Heart left ventricle (tissue), 16 donors: Measurements from ENCODE around the gene USP15. TPM values are rescaled to one million over a fixed set of nuclear protein-coding genes. Genes with fewer than 3 reads are reported as not detected.

Source experiments
- ATAC-seq, 4 donors: fragments of 200-7000 bp; cut with Tn5 transposase; one replicate each; pipeline ENCODE4 v1.9.1; 2020 to 2022; ENCODE audit warnings: moderate library complexity in 4 of 4, mild to moderate bottlenecking in 3 of 4, moderate number of reproducible peaks in 1 of 4
- DNase-seq, 5 donors: peaks; one replicate each; pipeline ENCODE4 v3.0.0-alpha.2; 2020
- H3K27ac ChIP-seq, 12 donors: fragments of 200-600 bp; sonication (generic) in 4 of 12; one replicate each; pipeline versions ENCODE4 v1.5.0 to v1.8.0; 2016 to 2022; ENCODE audit warnings: mild to moderate bottlenecking in 2 of 12
- H3K27me3 ChIP-seq, 9 donors: fragments of 200-600 bp; sonication (generic) in 2 of 9; one replicate each; pipeline versions ENCODE4 v1.5.1 to v1.8.0; 2016 to 2022; ENCODE audit warnings: mild to moderate bottlenecking in 3 of 9
- H3K36me3 ChIP-seq, 9 donors: fragments of 200-600 bp; sonication (generic) in 2 of 9; one replicate each; pipeline versions ENCODE4 v1.5.0 to v1.8.0; 2018 to 2022; ENCODE audit warnings: mild to moderate bottlenecking in 2 of 9
- H3K4me1 ChIP-seq, 12 donors: fragments of 200-600 bp; sonication (generic) in 4 of 12; one replicate each; pipeline versions ENCODE4 v1.5.0 to v1.8.0; 2016 to 2022; ENCODE audit warnings: mild to moderate bottlenecking in 3 of 12
- H3K4me3 ChIP-seq, 12 donors: fragments of 200-600 bp; sonication (generic) in 4 of 12; one replicate each; pipeline versions ENCODE4 v1.5.0 to v1.8.0; 2017 to 2022; ENCODE audit warnings: mild to moderate bottlenecking in 9 of 12, moderate library complexity in 4 of 12
- H3K9me3 ChIP-seq, 12 donors: fragments of 200-600 bp; sonication (generic) in 4 of 12; one replicate each; pipeline versions ENCODE4 v1.5.0 to v1.8.0; 2016 to 2022; ENCODE audit warnings: mild to moderate bottlenecking in 1 of 12
- CTCF ChIP-seq, 12 donors: fragments of 200-600 bp; sonication (generic) in 4 of 12; IDR thresholded peaks; one replicate each; pipeline versions ENCODE4 v1.5.0 to v1.8.0; 2018 to 2022; ENCODE audit warnings: antibody characterized with exemption in 12 of 12, mild to moderate bottlenecking in 5 of 12
- POLR2A ChIP-seq, 2 donors: fragments of 450-650 bp; IDR thresholded peaks; one replicate each; pipeline ENCODE4 v1.6.1; 2017; ENCODE audit warnings: antibody characterized with exemption in 2 of 2, mild to moderate bottlenecking in 2 of 2, moderate library complexity in 2 of 2
- WGBS, 4 donors: extraction: QIAGEN DNeasy Blood & Tissue Kit in 2 of 4; methylation state at CpG; one replicate each; pipeline versions ENCODE4 v1.1.5 to v1.1.7; 2013 to 2018; 5-methylcytosine and 5-hydroxymethylcytosine counted together
- intact Hi-C, 10 donors: fragments of 100-400 bp; cut with DNase I; formaldehyde crosslinking; loops; one replicate each; pipeline versions ENCODE4 v1.11.1 to v1.14.2; 2022
- polyA plus RNA-seq, 2 donors: library from polyadenylated mRNA; stranded (reverse); fragments of 200-250 nt; gene quantifications; one replicate each; pipeline ENCODE4 v1.2.3, GENCODE V29; 2013
- total RNA-seq, 9 donors: library from RNA; depleted of rRNA in 2 of 9; stranded (reverse); fragments of >200 nt in 2 of 9; fragmentation: NEBNext Ultra II Directional in 3 of 9; extraction: Animal tissue kit (Norgen Biotek cat#: 25700) in 3 of 9; gene quantifications; one replicate each; pipeline versions ENCODE4 v1.1.0 to v1.2.4, GENCODE V29; 2016 to 2023
- donor health status: ischemic (EF 13 %, LVEDD 7.1; RV severe dilation, severe dysfunction).
- donor health status: healthy with polysubstance abuse.
- donor health status: DM: no; HTN: yes; CAD: no.
- donor health status: DM: no; HTN: no; CAD: no.
- donor health status: ischemic (EF 25% LVEDD 6.9; RV normal size, moderate dysfunction).
- donor health status: ischemic (EF 25% LVEDD 5.7; RV mildly dilated, moderate dysfunction).
- donor health status: healthy.
- donor health status: DM: yes; HTN: yes; CAD: no.
- donor health status: ischemic (EF 35%, LVEDD 5.7; RV mildly dilated, moderate dysfunction).
- donor health status: nonischemic (EF 11% LVEDD 7.7; RV severe dilation, severe dysfunction).
- donor health status: DM: yes; HTN: yes; CAD: no.
- donor health status: PGD.
- donor health status: ischemic (EF 29% LVEDD 5.4; RV normal size, mild dysfunction).
- donor health status: nonischemic (EF 23%, LVEDD 6.1; RV moderate dilation, normal function).

The USP15 gene
- total and polyA plus RNA-seq, 11 donors = 33.3 to 69.7 (median 60.6) TPM

GRCh38 chr12:62260733-62261683, 804 bp downstream of the USP15 start:
- peaks cover 0 to 79% (median 49%) of the 10 kb centered on the region in 12 donors for H3K4me1 ChIP-seq
- H3K27me3 ChIP-seq = no peaks in the 10 kb centered on the region
- intact Hi-C loops = loop anchor here in 5 of 10 donors (5.0 to 10.0 kb wide), 4 partner anchors 54 to 206 kb away; partner anchors contain the start of gene MON2 (in 1 of the 5)

GRCh38 chr12:62261876-62262517, 1.8 kb downstream of the USP15 start:
- DNase-seq = no peak
- Histone ChIP-seq H3K9me3 (no peaks in the 10 kb centered on the region), H3K36me3 (no peaks in the 10 kb centered on the region), H3K4me1 (peaks cover 0 to 81% (median 52%) of the 10 kb centered on the region in 12 donors), H3K4me3 (peak overlapping the region in 9 of 12 donors; percentile 3 to 97 (median 93)), H3K27me3 (no peaks in the 10 kb centered on the region), H3K27ac (peak overlapping the region in 1 of 12 donors; percentile 98)
- no peak for ATAC-seq
- 83 to 89% (median 88%) methylated on average over 10 of the region's 10 CpGs for WGBS, 4 donors
- intact Hi-C loops = loop anchor here in 5 of 10 donors (5.0 to 10.0 kb wide), 4 partner anchors 53 to 205 kb away; partner anchors contain the start of gene MON2 (in 1 of the 5)
- TF ChIP-seq CTCF (IDR thresholded peaks at IDR 0.05) = no peak
- no peak for TF ChIP-seq POLR2A (IDR thresholded peaks at IDR 0.05)

More at GRCh38 chr12:62260733-62261683, 804 bp downstream of the USP15 start:
- peak overlapping the region; percentile 50 to 97 (median 89) for H3K4me3 ChIP-seq
- no peaks in the 10 kb centered on the region for H3K9me3 ChIP-seq
- WGBS, 4 donors = 1 to 2% (median 2%) methylated on average over 26 of the region's 26 CpGs
- ATAC-seq (peak; percentile 29 to 43 (median 35)), DNase-seq (peak in 4 of 5 donors; percentile 28 to 42 (median 32))
- TF ChIP-seq CTCF (IDR thresholded peaks at IDR 0.05) (no peak), POLR2A (IDR thresholded peaks at IDR 0.05) (no peak)
- peak overlapping the region; percentile 79 to 98 (median 94) for H3K27ac ChIP-seq
- H3K36me3 ChIP-seq = no peaks in the 10 kb centered on the region

- H3K27ac ChIP-seq = peak overlapping the region in 1 of 12 donors; percentile 77
- WGBS, 4 donors = 70 to 82% (median 80%) methylated on average over 2 of the region's 2 CpGs
- no peaks in the 10 kb centered on the region for H3K9me3 ChIP-seq
- no peaks in the 10 kb centered on the region for H3K27me3 ChIP-seq
- peak overlapping the region in 1 of 12 donors; percentile 93 for H3K4me3 ChIP-seq
- peaks cover 0 to 83% (median 61%) of the 10 kb centered on the region in 12 donors for H3K4me1 ChIP-seq
- TF ChIP-seq POLR2A (IDR thresholded peaks at IDR 0.05) (no peak), CTCF (IDR thresholded peaks at IDR 0.05) (no peak)
- intact Hi-C loops = loop anchor here in 5 of 10 donors (5.0 to 10.0 kb wide), 4 partner anchors 52 to 204 kb away; partner anchors contain the start of gene MON2 (in 1 of the 5)
- no peaks in the 10 kb centered on the region for H3K36me3 ChIP-seq
- DNase-seq (no peak), ATAC-seq (no peak)
These were observed 3.0 kb downstream of the USP15 start for GRCh38 chr12:62263232-62263631.
